SH-SY5Y (cell line): ENCODE results near the gene FER.

Experiments used
- GATA2 ChIP-seq: IDR thresholded peaks from 2 replicates; pipeline ENCODE4 v1.6.1; 2011; ENCODE audit warnings: mild to moderate bottlenecking, low read depth, low read length
- GATA3 ChIP-seq: IDR thresholded peaks from 2 replicates; pipeline ENCODE4 v1.6.1; 2011; ENCODE audit warnings: low read depth, mild to moderate bottlenecking, low read length, moderate library complexity

DNA sequence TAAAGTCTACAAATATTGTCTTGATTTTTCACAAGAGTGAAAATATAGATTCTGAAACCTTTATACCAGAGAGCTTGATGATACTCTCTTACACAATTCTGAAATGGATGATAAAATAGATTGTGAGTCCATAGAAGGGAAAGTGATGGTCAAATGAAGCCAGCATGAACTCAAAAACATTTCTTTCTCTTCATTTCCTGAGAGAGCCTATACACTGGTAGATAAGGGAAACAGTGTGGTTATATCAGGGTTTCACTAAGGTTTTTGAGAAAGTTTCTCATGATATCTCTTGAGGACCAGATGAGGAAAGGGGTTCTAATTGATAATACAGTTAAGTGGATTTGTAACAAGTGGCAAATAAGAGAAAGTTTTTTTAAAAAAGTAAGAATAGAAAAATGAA is 407.9 kb downstream of the FER start:
- no peak for TF ChIP-seq GATA2
- TF ChIP-seq GATA3, result no peak
